A549 treated with Mapracorat at 1 μM for 4 hours (cell line): Measurements from ENCODE around the gene HEATR5A. TPM values are rescaled to one million over a fixed set of nuclear protein-coding genes. Genes with fewer than 3 reads are reported as not detected.

Source experiments
- total RNA-seq: library from RNA; stranded (reverse); fragments of 200-300 nt; extraction: Qiagen RNA extraction; gene quantifications from 5 replicates; pipeline ENCODE4 v1.2.3, GENCODE V29; 2022

The HEATR5A gene
- 13.0 to 20.3 TPM (median 18.3 TPM) in 5 replicates for total RNA-seq

GRCh38 chr14:31420319-31421111 lies at the start of gene HEATR5A:
Gene HEATR5A, minus strand, starts transcription at chr14:31420550. Its CDS starts 17,575 bp downstream, at chr14:31402975.

GRCh38 chr14:31456841-31457664 lies 36.7 kb upstream of the HEATR5A start, which contains the start of gene DTD2:
Gene DTD2, minus strand, starts transcription at chr14:31457506. Its CDS starts 113 bp downstream, at chr14:31457393.

Other genes starting within 250 kb of the HEATR5A start
- 56.9 to 73.8 TPM (median 62.7 TPM) in 5 replicates for gene HECTD1, start 212.8 kb downstream of the HEATR5A start, total RNA-seq
- gene DTD2, start 37.0 kb upstream of the HEATR5A start, total RNA-seq: 14.3 to 17.5 TPM (median 15.5 TPM) in 5 replicates
- gene GPR33, start 67.5 kb upstream of the HEATR5A start, total RNA-seq: not detected in 5 replicates
- 6.4 to 9.1 TPM (median 8.1 TPM) in 5 replicates for gene NUBPL, start 140.9 kb upstream of the HEATR5A start, total RNA-seq